Testis (tissue), 3 donors: ENCODE measurements around the gene FUZ. TPM values are rescaled to one million over a fixed set of nuclear protein-coding genes. Genes with fewer than 3 reads are reported as not detected.
A peak's percentile ranks its signal among the peaks of the same experiment; 100 is the strongest.

Source experiments
- DNase-seq: peaks from one replicate; pipeline ENCODE4 v3.0.0-alpha.2; 2019
- H3K27ac ChIP-seq, 2 donors: fragments of 200-600 bp; sonication (generic); one replicate each; pipeline ENCODE4 v1.5.1; 2019
- H3K27me3 ChIP-seq: fragments of 200-600 bp; sonication (generic); one replicate; pipeline ENCODE4 v1.5.1; 2019
- H3K36me3 ChIP-seq: fragments of 200-600 bp; sonication (generic); one replicate; pipeline ENCODE4 v1.5.1; 2017; ENCODE audit warnings: low read depth; ENCODE audit errors: missing control alignments
- H3K4me1 ChIP-seq: fragments of 200-600 bp; sonication (generic); one replicate; pipeline ENCODE4 v1.5.1; 2019
- H3K4me3 ChIP-seq, 2 donors: fragments of 200-600 bp; sonication (generic); one replicate each; pipeline ENCODE4 v1.5.1; 2017 to 2019
- H3K9me3 ChIP-seq: fragments of 200-600 bp; sonication (generic); one replicate; pipeline ENCODE4 v1.5.1; 2017
- POLR2A ChIP-seq: fragments of 450-650 bp; IDR thresholded peaks from one replicate; pipeline ENCODE4 v1.6.1; 2017; ENCODE audit warnings: antibody characterized with exemption, mild to moderate bottlenecking, moderate library complexity
- WGBS, 2 donors: methylation state at CpG; one replicate each; pipeline ENCODE4 v1.1.5; 2018; 5-methylcytosine and 5-hydroxymethylcytosine counted together
- intact Hi-C: fragments of 100-400 bp; cut with DNase I; formaldehyde crosslinking; loops from one replicate; pipeline ENCODE4 v1.15.1; 2023; ENCODE audit warnings: low total_unique reads
- polyA plus RNA-seq: library from polyadenylated mRNA; stranded (reverse); fragments of 350-450 nt; fragmentation: Illumina TruSeq; extraction: RNeasy Lipid Tissue Mini Kit (QIAGEN cat#74804); gene quantifications from one replicate; pipeline ENCODE4 v1.2.3, GENCODE V29; 2014; ENCODE audit warnings: low read depth, low replicate concordance; ENCODE audit not compliant: insufficient read depth
- total RNA-seq, 2 donors: library from RNA; depleted of rRNA; stranded (reverse); fragments of >200 nt; gene quantifications; one replicate each; pipeline ENCODE4 v1.2.3, GENCODE V29; 2016
- TF ChIP-seq, protein P1 (sequence below), 3 experiments: fragments of 450-650 bp in 2 of 3; fragments of 200-600 bp in 1 of 3; sonication (generic) in 1 of 3; IDR thresholded peaks; one replicate each; pipeline ENCODE4 v1.5.1; 2016 to 2019; ENCODE audit warnings: antibody characterized with exemption in 3 of 3, mild to moderate bottlenecking in 2 of 3, moderate library complexity in 1 of 3

The FUZ gene
- total and polyA plus RNA-seq, 3 donors from 2014 or later = 56.0 to 101 (median 98.0) TPM

GRCh38 chr19:49774969-49775368, 38.1 kb downstream of the FUZ start:
- no peak overlapping the region for H3K4me3 ChIP-seq
- DNase-seq = no peak
- TF ChIP-seq, protein P1, sequence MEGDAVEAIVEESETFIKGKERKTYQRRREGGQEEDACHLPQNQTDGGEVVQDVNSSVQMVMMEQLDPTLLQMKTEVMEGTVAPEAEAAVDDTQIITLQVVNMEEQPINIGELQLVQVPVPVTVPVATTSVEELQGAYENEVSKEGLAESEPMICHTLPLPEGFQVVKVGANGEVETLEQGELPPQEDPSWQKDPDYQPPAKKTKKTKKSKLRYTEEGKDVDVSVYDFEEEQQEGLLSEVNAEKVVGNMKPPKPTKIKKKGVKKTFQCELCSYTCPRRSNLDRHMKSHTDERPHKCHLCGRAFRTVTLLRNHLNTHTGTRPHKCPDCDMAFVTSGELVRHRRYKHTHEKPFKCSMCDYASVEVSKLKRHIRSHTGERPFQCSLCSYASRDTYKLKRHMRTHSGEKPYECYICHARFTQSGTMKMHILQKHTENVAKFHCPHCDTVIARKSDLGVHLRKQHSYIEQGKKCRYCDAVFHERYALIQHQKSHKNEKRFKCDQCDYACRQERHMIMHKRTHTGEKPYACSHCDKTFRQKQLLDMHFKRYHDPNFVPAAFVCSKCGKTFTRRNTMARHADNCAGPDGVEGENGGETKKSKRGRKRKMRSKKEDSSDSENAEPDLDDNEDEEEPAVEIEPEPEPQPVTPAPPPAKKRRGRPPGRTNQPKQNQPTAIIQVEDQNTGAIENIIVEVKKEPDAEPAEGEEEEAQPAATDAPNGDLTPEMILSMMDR (IDR thresholded peaks at IDR 0.05) = no peak
- no peak for TF ChIP-seq POLR2A
- H3K27me3 ChIP-seq = no peaks in the 10 kb centered on the region
- no peaks in the 10 kb centered on the region for H3K9me3 ChIP-seq
- no peaks in the 10 kb centered on the region for H3K36me3 ChIP-seq
- intact Hi-C loops = no loop called here
- no peak overlapping the region for H3K27ac ChIP-seq
- peaks cover 14% of the 10 kb centered on the region for H3K4me1 ChIP-seq
- 89% methylated on average over 8 of the region's 8 CpGs for WGBS, 2 donors

GRCh38 chr19:49773663-49774350, 39.3 kb downstream of the FUZ start:
- Histone ChIP-seq H3K9me3 (no peaks in the 10 kb centered on the region), H3K4me3 (no peak overlapping the region), H3K27ac (no peak overlapping the region), H3K36me3 (no peaks in the 10 kb centered on the region), H3K4me1 (peaks cover 26% of the 10 kb centered on the region), H3K27me3 (no peaks in the 10 kb centered on the region)
- no peak for DNase-seq
- WGBS, 2 donors = 64 to 68% methylated on average over 8 of the region's 8 CpGs
- TF ChIP-seq POLR2A = no peak
- TF ChIP-seq, protein P1 (IDR thresholded peaks at IDR 0.05) = no peak
- intact Hi-C loops = no loop called here

- peak overlapping the region in 1 of 2 donors; percentile 19 for H3K27ac ChIP-seq
- H3K27me3 ChIP-seq = no peaks in the 10 kb centered on the region
- peaks cover 34% of the 10 kb centered on the region for H3K4me1 ChIP-seq
- TF ChIP-seq, protein P1 (IDR thresholded peaks at IDR 0.05) = no peak
- no peak for TF ChIP-seq POLR2A
- no peaks in the 10 kb centered on the region for H3K36me3 ChIP-seq
- no peak for DNase-seq
- intact Hi-C loops = no loop called here
- H3K9me3 ChIP-seq = no peaks in the 10 kb centered on the region
- 57 to 70% methylated on average over 10 of the region's 10 CpGs for WGBS, 2 donors
- H3K4me3 ChIP-seq = no peak overlapping the region
Observed at GRCh38 chr19:49772850-49773432, 40.2 kb downstream of the FUZ start.

- H3K9me3 ChIP-seq = no peaks in the 10 kb centered on the region
- intact Hi-C loops = no loop called here
- DNase-seq = no peak
- H3K36me3 ChIP-seq = no peaks in the 10 kb centered on the region
- TF ChIP-seq, protein P1 (IDR thresholded peaks at IDR 0.05) = no peak
- TF ChIP-seq POLR2A = no peak
- WGBS, 2 donors = 84 to 96% methylated on average over 12 to 13 of the region's 13 CpGs
- H3K4me3 ChIP-seq = no peak overlapping the region
- H3K27me3 ChIP-seq = no peaks in the 10 kb centered on the region
- no peak overlapping the region for H3K27ac ChIP-seq
- peaks cover 39% of the 10 kb centered on the region for H3K4me1 ChIP-seq
Observed at GRCh38 chr19:49771674-49772139, 41.4 kb downstream of the FUZ start.

DNA sequence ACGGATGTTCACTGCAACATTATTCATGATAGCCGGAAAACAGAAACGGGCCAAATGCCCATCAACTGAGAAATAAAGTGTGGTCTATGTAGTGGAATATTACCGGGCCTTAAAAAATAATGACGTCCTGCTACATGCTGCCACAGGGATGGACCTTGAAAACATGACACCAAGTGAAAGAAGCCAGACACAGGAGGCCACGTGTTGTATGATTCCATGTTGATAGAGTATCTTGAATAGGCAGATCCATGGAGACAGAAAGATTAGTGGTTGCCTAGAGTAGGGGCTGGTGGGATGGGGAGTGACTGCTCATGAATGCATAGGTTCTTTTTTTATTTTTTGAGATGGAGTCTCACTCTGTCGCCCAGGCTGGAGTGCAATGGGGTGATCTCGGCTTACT, 42.6 kb downstream of the FUZ start:
- Histone ChIP-seq H3K27me3 (no peaks in the 10 kb centered on the region), H3K4me3 (no peak overlapping the region), H3K36me3 (no peaks in the 10 kb centered on the region), H3K9me3 (no peaks in the 10 kb centered on the region), H3K27ac (no peak overlapping the region), H3K4me1 (peaks cover 44% of the 10 kb centered on the region)
- 84 to 86% methylated on average over 8 of the region's 8 CpGs for WGBS, 2 donors
- no peak for DNase-seq
- intact Hi-C loops = no loop called here
- TF ChIP-seq POLR2A = no peak
- TF ChIP-seq, protein P1 (IDR thresholded peaks at IDR 0.05) = no peak
